GM12875 (cell line): ENCODE measurements around the gene ZNF341.

Experiments
- H3K4me3 ChIP-seq: one replicate; pipeline ENCODE4 v1.5.1; 2011; ENCODE audit warnings: low read depth, low read length, control low read depth
- CTCF ChIP-seq: IDR thresholded peaks from 2 replicates; pipeline ENCODE4 v1.5.1; 2011; ENCODE audit warnings: low read depth, mild to moderate bottlenecking, control low read depth, inconsistent platforms, low read length, moderate library complexity, borderline replicate concordance; ENCODE audit not compliant: insufficient read depth

ZNF341 gene

GRCh38 chr20:33687993-33688937 is 43.5 kb upstream of the ZNF341 start:
- no peak for TF ChIP-seq CTCF
- no peak overlapping the region for H3K4me3 ChIP-seq

GRCh38 chr20:33688938-33689424 is 42.8 kb upstream of the ZNF341 start:
- TF ChIP-seq CTCF = no peak
- H3K4me3 ChIP-seq = no peak overlapping the region

GRCh38 chr20:33689493-33689892 is 42.3 kb upstream of the ZNF341 start:
- no peak overlapping the region for H3K4me3 ChIP-seq
- no peak for TF ChIP-seq CTCF

GRCh38 chr20:33689973-33690372 is 41.8 kb upstream of the ZNF341 start:
- TF ChIP-seq CTCF = no peak
- H3K4me3 ChIP-seq = no peak overlapping the region

- H3K4me3 ChIP-seq = no peak overlapping the region
- no peak for TF ChIP-seq CTCF
These were observed 38.5 kb upstream of the ZNF341 start for GRCh38 chr20:33693289-33693688.

GRCh38 chr20:33693741-33694638 is 37.8 kb upstream of the ZNF341 start:
- TF ChIP-seq CTCF = no peak
- H3K4me3 ChIP-seq = no peak overlapping the region
